GM19238 (cell line): ENCODE results near the gene NEMF.
"Not testable (repeated sequence)": the region's sequence is repeated elsewhere in the genome, so short reads cannot be mapped to it uniquely, and the experiment has no call there.

ENCODE experiments used
- DNase-seq: peaks from one replicate; pipeline ENCODE4 v3.0.0; 2011; ENCODE audit warnings: low spot score; ENCODE audit not compliant: insufficient read length

NEMF gene

GRCh38 chr14:49880267-49881064, 27.9 kb upstream of the NEMF start:
- DNase-seq, result no peak

GRCh38 chr14:49879646-49880204, 27.1 kb upstream of the NEMF start:
- no peak for DNase-seq

GRCh38 chr14:49876563-49877127, 24.1 kb upstream of the NEMF start:
- no peak for DNase-seq

GRCh38 chr14:49875640-49876198, 23.1 kb upstream of the NEMF start:
- DNase-seq, result no peak

GRCh38 chr14:49873548-49873947, 21.0 kb upstream of the NEMF start:
- not testable (repeated sequence) for DNase-seq

GRCh38 chr14:49870908-49871307, 18.3 kb upstream of the NEMF start:
- no peak for DNase-seq

GRCh38 chr14:49868720-49869114, 16.1 kb upstream of the NEMF start:
- no peak for DNase-seq

- peak; percentile 74 for DNase-seq
Measured at GRCh38 chr14:49867831-49868719, 15.5 kb upstream of the NEMF start.

GRCh38 chr14:49865431-49865859, 12.9 kb upstream of the NEMF start:
- DNase-seq, result no peak

- DNase-seq, result no peak
Measured at GRCh38 chr14:49863487-49864281, 11.1 kb upstream of the NEMF start.

GRCh38 chr14:49862089-49862673, 9.6 kb upstream of the NEMF start:
- DNase-seq, result no peak

- no peak for DNase-seq
Measured at GRCh38 chr14:49861699-49862088, 9.1 kb upstream of the NEMF start.

- no peak for DNase-seq
Measured at GRCh38 chr14:49860988-49861698, 8.6 kb upstream of the NEMF start.

GRCh38 chr14:49858383-49858782, 5.8 kb upstream of the NEMF start:
- DNase-seq, result no peak

- no peak for DNase-seq
Measured at GRCh38 chr14:49857427-49858003, 4.9 kb upstream of the NEMF start.

GRCh38 chr14:49853572-49854375, 1.2 kb upstream of the NEMF start:
- DNase-seq, result no peak

GRCh38 chr14:49853158-49853477, 530 bp upstream of the NEMF start:
- no peak for DNase-seq

GRCh38 chr14:49851813-49852212, 775 bp downstream of the NEMF start:
- DNase-seq, result no peak
